ENCODE results near the gene BPIFB2.

The BPIFB2 gene

GRCh38 chr20:33068251-33068939, 60.9 kb downstream of the BPIFB2 start:
- H3K27me3 ChIP-seq (ENCODE audit: insufficient read depth, low read depth) = peaks cover 12% of the 10 kb centered on the region
- no peaks in the 10 kb centered on the region for H3K79me2 ChIP-seq (ENCODE audit: insufficient read depth, low read depth)
- no peak overlapping the region for H2AFZ ChIP-seq (ENCODE audit: low read depth)
- H3K4me2 ChIP-seq = no peak overlapping the region
- H3K36me3 ChIP-seq (ENCODE audit: insufficient read depth) = no peaks in the 10 kb centered on the region
- no peak overlapping the region for H3K4me3 ChIP-seq (IDR thresholded peaks at IDR 0.05; ENCODE audit: insufficient read depth, low read depth, low read length)
- no peak overlapping the region for H3K27ac ChIP-seq
- no peaks in the 10 kb centered on the region for H3K4me1 ChIP-seq (ENCODE audit: low read depth, poor library complexity, severe bottlenecking)
- H3K9ac ChIP-seq = no peak overlapping the region
- no peak for TF ChIP-seq CTCF (conservative IDR thresholded peaks at IDR 0.05; ENCODE audit: low read depth, low read length)
- no peaks in the 10 kb centered on the region for H4K20me1 ChIP-seq (ENCODE audit: insufficient read depth)

- Histone ChIP-seq H3K4me3 (IDR thresholded peaks at IDR 0.05; ENCODE audit: insufficient read depth, low read depth, low read length) (no peak overlapping the region), H3K27me3 (ENCODE audit: insufficient read depth, low read depth) (peaks cover 13% of the 10 kb centered on the region), H3K36me3 (ENCODE audit: insufficient read depth) (no peaks in the 10 kb centered on the region), H3K27ac (no peak overlapping the region), H3K79me2 (ENCODE audit: insufficient read depth, low read depth) (no peaks in the 10 kb centered on the region), H3K4me1 (ENCODE audit: low read depth, poor library complexity, severe bottlenecking) (no peaks in the 10 kb centered on the region), H3K9ac (no peak overlapping the region), H4K20me1 (ENCODE audit: insufficient read depth) (no peaks in the 10 kb centered on the region), H2AFZ (ENCODE audit: low read depth) (no peak overlapping the region), H3K4me2 (no peak overlapping the region)
- no peak for TF ChIP-seq CTCF (conservative IDR thresholded peaks at IDR 0.05; ENCODE audit: low read depth, low read length)
These were observed 62.2 kb downstream of the BPIFB2 start for GRCh38 chr20:33069673-33070072.

GRCh38 chr20:33070111-33071053, 62.9 kb downstream of the BPIFB2 start:
- no peak overlapping the region for H2AFZ ChIP-seq (ENCODE audit: low read depth)
- no peak for TF ChIP-seq CTCF (conservative IDR thresholded peaks at IDR 0.05; ENCODE audit: low read depth, low read length)
- peaks cover 20% of the 10 kb centered on the region for H3K27me3 ChIP-seq (ENCODE audit: insufficient read depth, low read depth)
- no peak overlapping the region for H3K27ac ChIP-seq
- no peaks in the 10 kb centered on the region for H3K36me3 ChIP-seq (ENCODE audit: insufficient read depth)
- H3K79me2 ChIP-seq (ENCODE audit: insufficient read depth, low read depth) = no peaks in the 10 kb centered on the region
- H3K4me2 ChIP-seq = no peak overlapping the region
- no peak overlapping the region for H3K9ac ChIP-seq
- no peaks in the 10 kb centered on the region for H3K4me1 ChIP-seq (ENCODE audit: low read depth, poor library complexity, severe bottlenecking)
- H3K4me3 ChIP-seq (IDR thresholded peaks at IDR 0.05; ENCODE audit: insufficient read depth, low read depth, low read length) = no peak overlapping the region
- H4K20me1 ChIP-seq (ENCODE audit: insufficient read depth) = no peaks in the 10 kb centered on the region

DNA sequence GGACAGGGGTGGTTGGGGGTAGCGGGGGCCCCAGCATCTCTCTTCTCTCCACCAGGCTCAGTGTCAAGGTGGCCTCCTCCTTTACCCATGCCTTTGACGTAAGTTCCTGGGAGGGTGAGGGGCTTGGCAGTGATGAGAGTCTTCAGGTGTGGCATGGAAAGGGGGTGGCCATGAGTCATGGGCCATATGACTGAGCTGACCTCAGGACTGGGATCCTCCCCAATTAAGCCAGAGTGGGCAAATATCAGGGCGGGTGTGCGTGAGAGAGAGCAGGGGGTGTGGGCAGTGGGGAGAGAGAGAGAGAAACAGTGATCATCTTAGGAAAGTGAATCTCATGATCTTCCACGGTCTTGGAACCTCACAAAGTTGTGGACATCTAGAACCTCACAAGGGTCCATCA, 63.7 kb downstream of the BPIFB2 start:
- Histone ChIP-seq H2AFZ (ENCODE audit: low read depth) (no peak overlapping the region), H3K4me1 (ENCODE audit: low read depth, poor library complexity, severe bottlenecking) (no peaks in the 10 kb centered on the region), H3K79me2 (ENCODE audit: insufficient read depth, low read depth) (no peaks in the 10 kb centered on the region), H3K9ac (no peak overlapping the region), H4K20me1 (ENCODE audit: insufficient read depth) (no peaks in the 10 kb centered on the region), H3K27ac (no peak overlapping the region), H3K4me3 (IDR thresholded peaks at IDR 0.05; ENCODE audit: insufficient read depth, low read depth, low read length) (no peak overlapping the region), H3K27me3 (ENCODE audit: insufficient read depth, low read depth) (peaks cover 26% of the 10 kb centered on the region), H3K4me2 (no peak overlapping the region), H3K36me3 (ENCODE audit: insufficient read depth) (no peaks in the 10 kb centered on the region)
- no peak for TF ChIP-seq CTCF (conservative IDR thresholded peaks at IDR 0.05; ENCODE audit: low read depth, low read length)

Measured in KMS-11 (cell line).